ENCODE measurements around the gene ATP8B4.

GRCh38 chr15:49987198-49987785, 131.7 kb downstream of the ATP8B4 start:
- no peak for TF ChIP-seq CTCF (conservative IDR thresholded peaks at IDR 0.05; ENCODE audit: low read depth, low read length)
- no peak for TF ChIP-seq EZH2phosphoT487 (IDR thresholded peaks at IDR 0.05; ENCODE audit: borderline replicate concordance, low read length)
- TF ChIP-seq EZH2 (IDR thresholded peaks at IDR 0.05; ENCODE audit: low read length, unreplicated experiment), result no peak

Measured in PC-3 (cell line).